H1 (cell line): ENCODE data around the gene PPP1R1B. TPM values are rescaled to one million over a fixed set of nuclear protein-coding genes. Genes with fewer than 3 reads are reported as not detected.

Experiments
- ATF3 ChIP-seq: IDR thresholded peaks from 2 replicates; pipeline ENCODE4 v1.6.1; 2011; ENCODE audit warnings: low read depth, mild to moderate bottlenecking, low read length; ENCODE audit not compliant: insufficient read depth
- CHD2 ChIP-seq: IDR thresholded peaks from 2 replicates; pipeline ENCODE4 v1.6.1; 2012; ENCODE audit warnings: low read length, improper control_type of control experiment
- TBP ChIP-seq: IDR thresholded peaks from 2 replicates; pipeline ENCODE4 v1.6.1; 2011; ENCODE audit warnings: low read depth, low read length, improper control_type of control experiment
- USF2 ChIP-seq: IDR thresholded peaks from 2 replicates; pipeline ENCODE4 v1.6.1; 2011; ENCODE audit warnings: low read length, improper control_type of control experiment
- polyA plus RNA-seq, 7 experiments: library from polyadenylated mRNA; depleted of rRNA in 3 of 7; stranded (reverse) in 5 of 7; unstranded in 2 of 7; fragments of >200 nt in 5 of 7; fragments of 200-250 nt in 2 of 7; gene quantifications; 1 replicate in 5 of 7; 2 replicates in 1 of 7; 4 replicates in 1 of 7; pipeline versions ENCODE4 v1.2.1 to v1.2.3, GENCODE V29; 2011 to 2013; ENCODE audit warnings: missing spikeins in 2 of 7, mixed read lengths in 2 of 7
- total RNA-seq: library from RNA; stranded (reverse); fragmentation: NEBNext Ultra II Directional; extraction: Animal tissue kit (Norgen Biotek cat#: 25700); gene quantifications from 2 replicates; pipeline ENCODE4 v1.2.1, GENCODE V29; 2021

Gene PPP1R1B
- total and polyA plus RNA-seq, 2 of the 8 experiments (the other 6 are each of a cell fraction or from before 2014, with no cell fraction given) = 10.7 to 22.3 TPM

DNA sequence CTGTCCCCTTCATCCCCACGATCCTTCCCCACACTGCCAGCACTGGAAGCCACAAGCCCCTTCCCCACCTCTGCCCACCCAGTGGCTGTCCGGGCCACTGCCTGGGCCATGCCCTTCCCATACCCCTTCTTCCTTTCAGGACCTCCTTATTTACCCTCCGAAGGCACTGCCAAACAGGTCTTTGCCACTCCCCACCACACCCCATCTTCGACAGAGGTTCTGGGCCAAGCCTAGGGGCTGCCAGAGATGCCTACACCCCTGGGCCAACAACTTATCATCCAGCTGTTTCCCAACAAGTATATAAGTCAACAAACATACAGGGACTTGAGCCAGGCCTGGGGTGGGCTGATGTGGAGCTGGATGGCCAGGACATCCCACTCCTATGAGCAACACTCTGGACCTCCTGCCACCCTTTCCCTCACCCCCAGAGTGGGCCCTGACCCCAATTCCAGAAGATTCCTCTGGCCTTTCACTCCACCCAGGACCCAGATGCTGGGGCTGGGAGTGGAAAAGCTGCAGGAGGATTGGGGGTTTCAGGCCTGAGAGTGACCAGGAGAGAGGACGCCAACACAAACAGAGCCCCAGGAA lies 1.5 kb upstream of the PPP1R1B start (continued):
- TF ChIP-seq USF2 (no peak), ATF3 (no peak), TBP (no peak), CHD2 (no peak)
